ENCODE data around the gene SGCE.
A peak's percentile ranks its signal among the peaks of the same experiment; 100 is the strongest.

Gene SGCE

GRCh38 chr7:94612661-94613060 lies 43.3 kb downstream of the SGCE start:
- DNase-seq (ENCODE audit: low read depth), result no peak
- no peak overlapping the region for H3K4me3 ChIP-seq (ENCODE audit: low read depth, low read length)
- no peak for TF ChIP-seq CTCF (IDR thresholded peaks at IDR 0.05; ENCODE audit: insufficient read depth, low read depth, low read length, missing control alignments)

GRCh38 chr7:94612253-94612652 lies 43.7 kb downstream of the SGCE start:
- TF ChIP-seq CTCF (IDR thresholded peaks at IDR 0.05; ENCODE audit: insufficient read depth, low read depth, low read length, missing control alignments), result no peak
- H3K4me3 ChIP-seq (ENCODE audit: low read depth, low read length), result no peak overlapping the region
- no peak for DNase-seq (ENCODE audit: low read depth)

- no peak for TF ChIP-seq CTCF (IDR thresholded peaks at IDR 0.05; ENCODE audit: insufficient read depth, low read depth, low read length, missing control alignments)
- DNase-seq (ENCODE audit: low read depth), result no peak
Observed at GRCh38 chr7:94609561-94609960, 46.4 kb downstream of the SGCE start.

GRCh38 chr7:94605031-94605430 lies 50.9 kb downstream of the SGCE start:
- H3K4me3 ChIP-seq (ENCODE audit: low read depth, low read length), result no peak overlapping the region
- DNase-seq (ENCODE audit: low read depth), result peak; percentile 24
- no peak for TF ChIP-seq CTCF (IDR thresholded peaks at IDR 0.05; ENCODE audit: insufficient read depth, low read depth, low read length, missing control alignments)

More at GRCh38 chr7:94609561-94609960, 46.4 kb downstream of the SGCE start:
- no peak overlapping the region for H3K4me3 ChIP-seq (ENCODE audit: low read depth, low read length)

GRCh38 chr7:94602181-94602580 lies 53.8 kb downstream of the SGCE start:
- no peak for TF ChIP-seq CTCF (IDR thresholded peaks at IDR 0.05; ENCODE audit: insufficient read depth, low read depth, low read length, missing control alignments)
- H3K4me3 ChIP-seq (ENCODE audit: low read depth, low read length), result no peak overlapping the region
- DNase-seq (ENCODE audit: low read depth), result no peak

- no peak for DNase-seq (ENCODE audit: low read depth)
- no peak for TF ChIP-seq CTCF (IDR thresholded peaks at IDR 0.05; ENCODE audit: insufficient read depth, low read depth, low read length, missing control alignments)
- no peak overlapping the region for H3K4me3 ChIP-seq (ENCODE audit: low read depth, low read length)
Observed at GRCh38 chr7:94600267-94600666, 55.7 kb downstream of the SGCE start.

- H3K4me3 ChIP-seq (ENCODE audit: low read depth, low read length), result no peak overlapping the region
- no peak for DNase-seq (ENCODE audit: low read depth)
Observed at GRCh38 chr7:94595717-94596116, 60.2 kb downstream of the SGCE start.

More at GRCh38 chr7:94595717-94596116, 60.2 kb downstream of the SGCE start:
- no peak for TF ChIP-seq CTCF (IDR thresholded peaks at IDR 0.05; ENCODE audit: insufficient read depth, low read depth, low read length, missing control alignments)
